GM23248 (cell line): Measurements from ENCODE around the gene SERTAD1. TPM values are rescaled to one million over a fixed set of nuclear protein-coding genes. Genes with fewer than 3 reads are reported as not detected.

ENCODE experiments used
- DNase-seq: peaks from one replicate; pipeline ENCODE4 v3.0.0-alpha.2; 2015
- H2AFZ ChIP-seq: fragments of 200-600 bp; sonication (generic); 2 replicates; pipeline ENCODE4 v1.6.1; 2016; ENCODE audit warnings: antibody characterized with exemption
- H3F3A ChIP-seq: fragments of 200-600 bp; sonication (generic); 2 replicates; pipeline ENCODE4 v1.6.1; 2016; ENCODE audit warnings: mild to moderate bottlenecking, antibody characterized with exemption, mixed run types; ENCODE audit not compliant: insufficient read depth
- H3K27ac ChIP-seq: fragments of 200-600 bp; sonication (generic); 2 replicates; pipeline ENCODE4 v1.5.1; 2016; ENCODE audit warnings: mild to moderate bottlenecking
- H3K27me3 ChIP-seq: fragments of 200-600 bp; sonication (generic); replicated peaks from 2 replicates; pipeline ENCODE4 v1.6.1; 2016; ENCODE audit warnings: mild to moderate bottlenecking; ENCODE audit not compliant: insufficient read depth
- H3K36me3 ChIP-seq: fragments of 200-600 bp; sonication (generic); 2 replicates; pipeline ENCODE4 v1.6.1; 2016; ENCODE audit warnings: low read depth, mild to moderate bottlenecking
- H3K4me1 ChIP-seq: fragments of 200-600 bp; sonication (generic); 2 replicates; pipeline ENCODE4 v1.6.1; 2016; ENCODE audit warnings: mild to moderate bottlenecking; ENCODE audit not compliant: insufficient read depth
- H3K4me2 ChIP-seq: fragments of 200-600 bp; sonication (generic); one replicate; pipeline ENCODE4 v1.6.1; 2016; ENCODE audit warnings: mild to moderate bottlenecking; ENCODE audit not compliant: unreplicated experiment
- H3K4me3 ChIP-seq: fragments of 200-600 bp; sonication (generic); 2 replicates; pipeline ENCODE4 v1.5.1; 2016; ENCODE audit warnings: mild to moderate bottlenecking
- H3K79me2 ChIP-seq: fragments of 200-600 bp; sonication (generic); 2 replicates; pipeline ENCODE4 v1.6.1; 2016; ENCODE audit warnings: mild to moderate bottlenecking; ENCODE audit not compliant: insufficient read depth
- H3K9ac ChIP-seq: fragments of 200-600 bp; sonication (generic); 2 replicates; pipeline ENCODE4 v1.6.1; 2016; ENCODE audit warnings: mild to moderate bottlenecking
- H3K9me2 ChIP-seq: fragments of 200-600 bp; sonication (generic); 2 replicates; pipeline ENCODE4 v1.6.1; 2016; ENCODE audit warnings: mixed run types, mild to moderate bottlenecking, moderate library complexity; ENCODE audit not compliant: insufficient read depth
- H3K9me3 ChIP-seq: fragments of 200-600 bp; sonication (generic); one replicate; pipeline ENCODE4 v1.6.1; 2017; ENCODE audit warnings: low read depth
- H4K20me1 ChIP-seq: fragments of 200-600 bp; sonication (generic); 2 replicates; pipeline ENCODE4 v1.6.0; 2016; ENCODE audit not compliant: insufficient read depth
- EZH2 ChIP-seq: fragments of 200-600 bp; sonication (generic); IDR thresholded peaks from 2 replicates; pipeline ENCODE4 v1.6.1; 2018; ENCODE audit warnings: antibody characterized with exemption, mild to moderate bottlenecking; ENCODE audit not compliant: insufficient read depth, poor library complexity, severe bottlenecking
- EZH2phosphoT487 ChIP-seq: fragments of 200-600 bp; sonication (generic); IDR thresholded peaks from 2 replicates; pipeline ENCODE4 v1.6.1; 2018; ENCODE audit warnings: antibody characterized with exemption, moderate library complexity, mild to moderate bottlenecking, low read depth; ENCODE audit not compliant: insufficient read depth
- WGBS, 2 experiments: methylation state at CpG; one replicate each; pipeline ENCODE4 v1.1.6; 2015 to 2017; ENCODE audit warnings: low lambda C conversion rate in 2 of 2, low coverage in 1 of 2; ENCODE audit errors: missing lambda C conversion rate in 2 of 2; 5-methylcytosine and 5-hydroxymethylcytosine counted together
- in situ Hi-C: fragments of 300-500 bp; cut with MboI; formaldehyde crosslinking; loops from 2 replicates; pipeline ENCODE4 v1.15.0; 2020
- polyA plus RNA-seq: library from polyadenylated mRNA; unstranded; fragments of >200 nt; fragmentation: Nextera tagmentation; extraction: Ambion mirVana; gene quantifications from 2 replicates; pipeline ENCODE4 v1.2.1, GENCODE V29; 2016
- total RNA-seq: library from RNA; depleted of rRNA; stranded (reverse); fragments of >200 nt; shearing (Covaris generic); gene quantifications from 2 replicates; pipeline ENCODE4 v1.2.3, GENCODE V29; 2014

SERTAD1 gene
- total and polyA plus RNA-seq, 2 experiments from 2014 or later, result 31.7 to 34.5 TPM

DNA sequence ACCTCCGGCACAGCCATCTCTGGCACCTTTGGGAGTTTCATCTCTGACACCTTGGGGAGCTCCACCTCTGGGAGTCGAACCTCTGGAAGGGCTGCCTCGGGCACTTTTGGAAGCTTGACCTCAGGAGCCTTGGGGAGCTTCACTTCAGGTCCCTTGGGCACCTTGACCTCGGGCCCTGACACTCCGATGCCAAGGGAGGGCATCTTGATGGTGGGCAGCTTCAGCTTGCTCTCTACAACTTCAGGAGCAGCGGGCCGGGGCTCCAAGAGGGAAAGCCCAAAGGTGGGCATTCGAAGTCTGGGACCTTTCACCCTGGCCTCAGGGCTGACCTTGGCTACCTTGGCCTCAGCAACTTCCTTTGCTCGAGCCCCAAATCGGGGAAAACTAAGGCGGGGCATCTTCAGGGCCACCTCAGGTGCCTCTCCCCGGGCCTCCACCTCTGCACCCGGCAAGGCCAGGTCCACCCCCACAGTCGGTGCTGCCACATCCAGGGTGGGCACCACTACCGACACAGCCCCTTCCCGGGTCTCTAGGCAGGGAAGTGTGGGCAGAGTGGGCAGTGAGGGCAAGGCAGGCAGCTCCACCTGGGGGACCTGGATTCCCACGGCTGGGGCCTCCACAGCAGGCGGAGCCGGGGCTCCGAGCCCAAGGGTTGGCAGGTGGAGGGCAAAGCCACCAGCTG, 28.8 kb downstream of the SERTAD1 start:
- WGBS, 2 experiments, result 87 to 89% methylated on average over 20 of the region's 20 CpGs
- no peaks in the 10 kb centered on the region for H3F3A ChIP-seq
- no peaks in the 10 kb centered on the region for H3K79me2 ChIP-seq
- H3K9me2 ChIP-seq, result no peaks in the 10 kb centered on the region
- no peak overlapping the region for H3K4me2 ChIP-seq
- H3K4me1 ChIP-seq, result no peaks in the 10 kb centered on the region
- in situ Hi-C loops, result no loop called here
- H3K27ac ChIP-seq, result no peak overlapping the region
- DNase-seq, result no peak
- H3K9me3 ChIP-seq, result no peaks in the 10 kb centered on the region
- no peaks in the 10 kb centered on the region for H3K36me3 ChIP-seq
- H4K20me1 ChIP-seq, result no peaks in the 10 kb centered on the region
- H3K9ac ChIP-seq, result no peak overlapping the region
- no peak overlapping the region for H3K4me3 ChIP-seq
- H2AFZ ChIP-seq, result no peak overlapping the region
- TF ChIP-seq EZH2phosphoT487, result no peak
- TF ChIP-seq EZH2, result no peak
- no peaks in the 10 kb centered on the region for H3K27me3 ChIP-seq

- H3K4me2 ChIP-seq, result no peak overlapping the region
- H3K9ac ChIP-seq, result no peak overlapping the region
- no peaks in the 10 kb centered on the region for H4K20me1 ChIP-seq
- H3K4me1 ChIP-seq, result no peaks in the 10 kb centered on the region
- no peaks in the 10 kb centered on the region for H3K9me3 ChIP-seq
- no peaks in the 10 kb centered on the region for H3K27me3 ChIP-seq
- no peak overlapping the region for H3K27ac ChIP-seq
- no peak overlapping the region for H2AFZ ChIP-seq
- in situ Hi-C loops, result no loop called here
- H3K9me2 ChIP-seq, result no peaks in the 10 kb centered on the region
- H3K4me3 ChIP-seq, result no peak overlapping the region
- H3K79me2 ChIP-seq, result no peaks in the 10 kb centered on the region
- no peaks in the 10 kb centered on the region for H3F3A ChIP-seq
- no peak for DNase-seq
- TF ChIP-seq EZH2phosphoT487, result no peak
- TF ChIP-seq EZH2, result no peak
- no peaks in the 10 kb centered on the region for H3K36me3 ChIP-seq
- 92% methylated on average over 14 of the region's 14 CpGs for WGBS, 2 experiments
Measured at GRCh38 chr19:40395956-40396355, 29.8 kb downstream of the SERTAD1 start.

- DNase-seq, result no peak
- no peaks in the 10 kb centered on the region for H3F3A ChIP-seq
- H2AFZ ChIP-seq, result no peak overlapping the region
- H3K27ac ChIP-seq, result no peak overlapping the region
- H3K4me3 ChIP-seq, result no peak overlapping the region
- 78 to 81% methylated on average over 13 of the region's 13 CpGs for WGBS, 2 experiments
- TF ChIP-seq EZH2, result no peak
- TF ChIP-seq EZH2phosphoT487, result no peak
- no peaks in the 10 kb centered on the region for H3K9me2 ChIP-seq
- H3K9me3 ChIP-seq, result no peaks in the 10 kb centered on the region
- H3K9ac ChIP-seq, result no peak overlapping the region
- no peaks in the 10 kb centered on the region for H4K20me1 ChIP-seq
- H3K4me1 ChIP-seq, result no peaks in the 10 kb centered on the region
- no peaks in the 10 kb centered on the region for H3K27me3 ChIP-seq
- no peaks in the 10 kb centered on the region for H3K36me3 ChIP-seq
- H3K4me2 ChIP-seq, result no peak overlapping the region
- in situ Hi-C loops, result no loop called here
- H3K79me2 ChIP-seq, result no peaks in the 10 kb centered on the region
Measured at GRCh38 chr19:40394816-40395210, 31.0 kb downstream of the SERTAD1 start.

DNA sequence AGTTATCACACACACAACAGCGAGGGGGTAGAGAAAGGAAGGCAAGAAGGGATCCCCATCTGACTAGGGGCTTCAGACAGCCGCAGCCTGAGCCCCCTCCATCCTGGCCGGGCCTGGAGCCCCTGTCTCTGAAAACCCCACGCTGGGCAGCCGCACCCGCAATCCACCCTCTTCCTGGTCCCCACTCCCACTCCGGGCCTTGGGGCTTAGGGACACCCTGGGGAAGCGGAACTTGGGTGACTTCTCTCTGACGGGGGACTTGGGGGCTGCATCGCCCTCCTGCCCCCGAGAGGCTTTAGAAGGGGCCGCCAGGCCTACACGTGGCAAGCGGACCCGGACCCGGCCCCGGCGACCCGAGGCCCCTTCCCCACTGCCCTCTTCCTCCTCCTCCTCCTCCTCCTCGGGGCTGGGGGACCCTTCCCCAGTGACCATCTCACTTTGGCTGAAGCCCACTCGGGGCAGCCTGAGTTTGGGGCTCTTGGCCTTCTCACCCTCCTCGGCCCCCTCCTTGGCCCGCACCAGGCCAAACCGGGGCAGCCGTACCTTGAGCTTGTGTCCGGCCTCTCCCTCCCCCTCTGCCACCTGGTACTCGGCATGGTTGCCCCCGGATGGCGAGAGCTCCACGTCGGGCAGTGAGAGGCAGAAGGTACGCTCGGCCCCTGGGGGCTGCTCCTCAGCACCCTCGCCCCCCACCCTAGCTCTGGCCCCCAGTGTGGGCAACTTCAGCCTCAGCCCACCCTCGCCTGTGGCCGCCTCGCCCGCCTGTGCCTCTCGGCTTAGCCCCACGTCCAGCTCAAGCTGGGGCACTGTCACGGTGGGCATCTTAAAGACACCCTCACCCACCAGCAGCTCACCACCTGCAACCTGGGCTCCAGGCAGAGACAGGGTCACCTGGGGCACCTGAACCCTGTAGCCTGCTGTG, 31.6 kb downstream of the SERTAD1 start:
- no peak for DNase-seq
- Histone ChIP-seq H3K4me3 (no peak overlapping the region), H4K20me1 (no peaks in the 10 kb centered on the region), H3K36me3 (no peaks in the 10 kb centered on the region), H3K79me2 (no peaks in the 10 kb centered on the region), H2AFZ (no peak overlapping the region), H3K4me2 (no peak overlapping the region), H3F3A (no peaks in the 10 kb centered on the region), H3K4me1 (no peaks in the 10 kb centered on the region), H3K27ac (no peak overlapping the region), H3K9ac (no peak overlapping the region), H3K9me2 (no peaks in the 10 kb centered on the region), H3K9me3 (no peaks in the 10 kb centered on the region), H3K27me3 (no peaks in the 10 kb centered on the region)
- in situ Hi-C loops, result no loop called here
- WGBS, 2 experiments, result 82 to 84% methylated on average over 18 to 41 of the region's 41 CpGs
- TF ChIP-seq EZH2phosphoT487, result no peak
- TF ChIP-seq EZH2, result no peak
